Activated CD8-positive, alpha-beta memory T cell treated with anti-CD3 and anti-CD28 coated beads, Interleukin-2, amount 10 ng/mL, durations not matched to agents 7 days and 5 days (primary cell): ENCODE measurements around the gene COL7A1. TPM values are rescaled to one million over a fixed set of nuclear protein-coding genes. Genes with fewer than 3 reads are reported as not detected.
A peak's percentile ranks its signal among the peaks of the same experiment; 100 is the strongest.

ENCODE experiments used
- ATAC-seq: fragments of 150-1000 bp; cut with Tn5 transposase; one replicate; pipeline ENCODE4 v1.10.0; 2021; ENCODE audit warnings: moderate library complexity
- CTCF ChIA-PET: fragments of 350-600 bp; sonication (Branson Sonifier 250); formaldehyde crosslinking; loops from one replicate; lab custom pipeline; 2021; ENCODE audit warnings: antibody characterized with exemption; lab: Charles Lee
- DNase-seq: peaks from one replicate; pipeline ENCODE4 v3.0.0-alpha.2; 2020
- H3K27ac Mint-ChIP-seq: one replicate; pipeline ENCODE4 v1.8.0; 2021; ENCODE audit warnings: mild to moderate bottlenecking, mixed read lengths
- H3K27me3 Mint-ChIP-seq: one replicate; pipeline ENCODE4 v1.8.0; 2021; ENCODE audit warnings: mixed read lengths
- H3K36me3 Mint-ChIP-seq: one replicate; pipeline ENCODE4 v1.8.0; 2021; ENCODE audit warnings: mild to moderate bottlenecking, mixed read lengths
- H3K4me1 Mint-ChIP-seq: one replicate; pipeline ENCODE4 v1.8.0; 2021; ENCODE audit warnings: mixed read lengths
- H3K4me3 Mint-ChIP-seq: one replicate; pipeline ENCODE4 v1.8.0; 2021; ENCODE audit warnings: mild to moderate bottlenecking, moderate library complexity, mixed read lengths
- H3K9me3 Mint-ChIP-seq: one replicate; pipeline ENCODE4 v1.8.0; 2022; ENCODE audit warnings: low read depth, mixed read lengths
- total RNA-seq, 2 experiments: library from RNA; stranded (reverse); gene quantifications; one replicate each; pipeline ENCODE4 v1.2.3, GENCODE V29; 2021

Gene COL7A1
- total RNA-seq, 2 experiments from 2014 or later: 1.1 TPM

DNA sequence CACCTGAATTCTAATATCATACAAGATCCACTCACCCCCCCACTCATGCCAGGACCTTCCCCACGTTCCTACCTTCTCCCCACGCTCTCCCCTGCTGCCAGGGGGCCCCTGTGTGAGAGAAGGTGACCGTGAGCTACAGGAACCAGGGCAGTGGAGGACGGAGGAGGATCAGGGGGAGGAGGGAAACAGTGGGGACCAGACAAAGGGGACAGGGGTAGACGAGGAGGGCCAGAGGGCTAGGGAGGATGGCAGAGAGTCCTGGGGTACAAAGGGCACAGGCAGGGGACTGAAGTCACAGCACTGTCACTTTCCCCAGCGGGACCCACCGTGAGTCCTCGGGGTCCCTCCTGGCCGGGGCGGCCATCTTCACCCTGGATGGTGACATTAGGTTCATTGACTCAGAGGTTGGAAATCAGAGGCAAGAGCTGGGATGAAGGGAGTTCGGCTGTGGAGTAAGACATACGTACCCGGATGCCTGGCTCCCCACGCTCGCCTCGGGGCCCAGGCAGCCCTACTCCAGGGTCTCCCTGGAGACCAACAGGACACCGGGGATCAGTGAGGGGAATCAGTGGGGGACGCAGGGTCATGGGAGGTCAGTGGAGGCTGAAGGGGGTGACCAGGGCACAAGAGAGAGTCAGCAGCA, 25.2 kb downstream of the COL7A1 start:
- no peak overlapping the region for H3K4me3 Mint-ChIP-seq
- no peaks in the 10 kb centered on the region for H3K36me3 Mint-ChIP-seq
- CTCF ChIA-PET: interaction anchor here (1.1 kb wide), 1 partner anchor 14 kb away, joined by 3 read pairs; no protein-coding TSS in a partner anchor
- no peaks in the 10 kb centered on the region for H3K27me3 Mint-ChIP-seq
- H3K4me1 Mint-ChIP-seq: peaks cover 13% of the 10 kb centered on the region
- H3K27ac Mint-ChIP-seq: no peak overlapping the region
- ATAC-seq: no peak
- no peak for DNase-seq
- no peaks in the 10 kb centered on the region for H3K9me3 Mint-ChIP-seq

DNA sequence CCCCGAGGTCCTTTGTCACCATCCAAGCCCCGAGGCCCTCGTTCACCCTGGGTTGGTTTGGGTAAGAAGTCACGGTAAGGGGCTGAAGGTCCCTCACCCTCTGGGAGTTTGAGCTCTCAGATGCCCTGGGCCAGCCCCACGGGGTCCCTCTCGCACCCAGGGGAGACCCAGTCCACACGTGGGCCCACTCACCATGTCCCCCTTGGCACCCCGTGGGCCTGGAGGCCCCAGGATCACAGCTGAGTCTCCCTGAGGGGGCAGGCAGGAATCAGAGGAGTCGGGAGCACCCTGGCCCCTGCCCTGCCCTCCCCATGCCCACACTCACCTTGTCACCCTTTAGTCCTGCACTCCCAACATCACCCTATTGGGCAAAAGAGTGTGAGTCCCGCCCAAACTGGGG, 25.7 kb downstream of the COL7A1 start:
- CTCF ChIA-PET: interaction anchor here (1.1 kb wide), 1 partner anchor 14 kb away, joined by 3 read pairs; no protein-coding TSS in a partner anchor
- no peaks in the 10 kb centered on the region for H3K27me3 Mint-ChIP-seq
- peaks cover 13% of the 10 kb centered on the region for H3K4me1 Mint-ChIP-seq
- DNase-seq (no peak), ATAC-seq (no peak)
- no peaks in the 10 kb centered on the region for H3K36me3 Mint-ChIP-seq
- no peaks in the 10 kb centered on the region for H3K9me3 Mint-ChIP-seq
- H3K4me3 Mint-ChIP-seq: no peak overlapping the region
- no peak overlapping the region for H3K27ac Mint-ChIP-seq

DNA sequence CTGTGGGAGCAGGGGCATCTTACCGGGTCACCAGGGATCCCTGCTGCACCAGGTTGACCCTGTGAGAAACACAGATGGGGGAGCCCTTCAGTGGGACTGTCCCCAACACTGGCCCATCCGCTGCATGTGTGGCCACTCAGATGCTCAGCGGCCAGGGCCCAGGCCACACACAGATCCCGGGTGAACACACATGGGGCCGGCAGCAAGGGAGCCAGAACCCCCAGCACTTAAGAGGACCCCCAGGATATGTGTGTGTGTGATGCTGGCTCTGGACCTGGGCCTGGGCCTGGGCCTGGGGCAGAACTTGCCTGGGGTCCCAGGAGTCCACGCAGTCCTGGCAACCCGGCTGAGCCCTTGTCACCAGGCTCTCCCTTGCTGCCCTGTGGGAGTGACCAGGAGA, 26.7 kb downstream of the COL7A1 start:
- DNase-seq: no peak
- peaks cover 21% of the 10 kb centered on the region for H3K4me1 Mint-ChIP-seq
- no peaks in the 10 kb centered on the region for H3K27me3 Mint-ChIP-seq
- H3K4me3 Mint-ChIP-seq: no peak overlapping the region
- H3K36me3 Mint-ChIP-seq: no peaks in the 10 kb centered on the region
- H3K27ac Mint-ChIP-seq: no peak overlapping the region
- CTCF ChIA-PET: interaction anchor here (2.7 kb wide), 1 partner anchor 10 kb away, joined by 12 read pairs; no protein-coding TSS in a partner anchor
- no peak for ATAC-seq
- no peaks in the 10 kb centered on the region for H3K9me3 Mint-ChIP-seq

DNA sequence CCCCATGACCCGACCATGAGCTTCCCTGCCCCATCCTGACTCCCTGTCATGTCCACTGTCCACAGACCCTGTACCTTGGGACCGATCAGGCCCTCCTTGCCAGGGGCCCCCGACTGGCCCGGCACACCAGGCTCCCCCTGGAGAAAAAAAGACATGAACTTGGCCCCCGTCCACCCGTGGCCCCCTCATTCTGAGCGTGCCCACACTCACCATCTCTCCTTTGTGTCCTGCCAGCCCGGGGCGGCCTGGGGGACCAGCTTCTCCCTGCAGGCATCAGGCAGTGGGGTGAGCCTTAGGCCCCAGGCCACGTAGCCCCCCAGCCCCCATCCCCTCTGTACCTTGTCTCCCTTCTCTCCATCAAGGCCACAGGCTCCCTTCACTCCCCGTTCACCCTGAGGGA, 27.6 kb downstream of the COL7A1 start:
- Mint-ChIP-seq H3K4me1 (peaks cover 27% of the 10 kb centered on the region), H3K4me3 (no peak overlapping the region), H3K36me3 (no peaks in the 10 kb centered on the region), H3K9me3 (no peaks in the 10 kb centered on the region), H3K27me3 (no peaks in the 10 kb centered on the region), H3K27ac (no peak overlapping the region)
- no peak for DNase-seq
- no peak for ATAC-seq
- CTCF ChIA-PET: interaction anchor here (2.7 kb wide), 1 partner anchor 9 kb away, joined by 12 read pairs; no protein-coding TSS in a partner anchor

DNA sequence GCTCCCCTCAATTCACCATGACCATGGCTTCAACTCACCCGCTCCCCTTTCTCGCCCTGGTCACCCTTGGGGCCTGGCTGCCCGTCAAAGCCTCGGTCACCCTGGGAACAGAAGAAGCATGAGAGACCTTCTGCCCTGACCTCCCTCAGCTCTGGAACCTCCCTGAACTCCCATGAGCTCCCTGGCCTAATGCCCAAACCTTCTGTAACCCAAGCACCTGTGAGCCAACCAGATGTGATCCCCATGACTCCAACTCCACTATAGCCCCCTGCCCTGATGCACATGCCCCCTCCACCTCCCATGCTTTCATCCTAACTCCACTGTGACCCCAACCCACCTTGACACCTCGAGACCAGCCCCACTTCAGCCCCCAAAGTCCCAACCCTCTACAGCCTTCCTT, 28.0 kb downstream of the COL7A1 start:
- Mint-ChIP-seq H3K36me3 (no peaks in the 10 kb centered on the region), H3K4me1 (peaks cover 27% of the 10 kb centered on the region), H3K27me3 (no peaks in the 10 kb centered on the region), H3K4me3 (no peak overlapping the region), H3K27ac (no peak overlapping the region), H3K9me3 (no peaks in the 10 kb centered on the region)
- CTCF ChIA-PET: interaction anchor here (2.7 kb wide), 1 partner anchor 9 kb away, joined by 12 read pairs; no protein-coding TSS in a partner anchor
- DNase-seq (no peak), ATAC-seq (no peak)

DNA sequence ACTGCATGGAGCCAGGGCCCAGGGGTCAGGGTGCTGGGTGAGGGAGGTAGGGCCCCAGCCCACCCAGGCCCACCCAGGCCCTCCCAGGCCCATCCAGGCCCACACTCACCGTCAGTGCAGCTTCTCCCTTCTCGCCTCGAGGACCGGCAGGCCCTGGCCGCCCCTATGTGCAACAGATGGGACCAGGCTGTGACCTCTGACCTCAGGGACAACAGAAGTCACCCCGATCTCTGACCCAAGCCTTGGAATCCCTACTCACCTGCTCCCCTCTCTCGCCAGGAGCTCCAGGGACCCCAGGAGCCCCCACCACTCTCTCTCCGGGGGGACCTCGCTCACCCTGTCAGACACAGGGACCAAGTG, 28.7 kb downstream of the COL7A1 start:
- H3K4me1 Mint-ChIP-seq: peaks cover 27% of the 10 kb centered on the region
- peak overlapping the region; percentile 18 for H3K27ac Mint-ChIP-seq
- no peaks in the 10 kb centered on the region for H3K36me3 Mint-ChIP-seq
- H3K9me3 Mint-ChIP-seq: no peaks in the 10 kb centered on the region
- no peak overlapping the region for H3K4me3 Mint-ChIP-seq
- CTCF ChIA-PET: interaction anchor here (0.5 to 2.7 kb wide), 3 partner anchors 8 to 259 kb away, joined by 3 to 12 read pairs (median 3); partner anchors contain the start of gene PFKFB4
- no peaks in the 10 kb centered on the region for H3K27me3 Mint-ChIP-seq
- ATAC-seq: no peak
- no peak for DNase-seq

DNA sequence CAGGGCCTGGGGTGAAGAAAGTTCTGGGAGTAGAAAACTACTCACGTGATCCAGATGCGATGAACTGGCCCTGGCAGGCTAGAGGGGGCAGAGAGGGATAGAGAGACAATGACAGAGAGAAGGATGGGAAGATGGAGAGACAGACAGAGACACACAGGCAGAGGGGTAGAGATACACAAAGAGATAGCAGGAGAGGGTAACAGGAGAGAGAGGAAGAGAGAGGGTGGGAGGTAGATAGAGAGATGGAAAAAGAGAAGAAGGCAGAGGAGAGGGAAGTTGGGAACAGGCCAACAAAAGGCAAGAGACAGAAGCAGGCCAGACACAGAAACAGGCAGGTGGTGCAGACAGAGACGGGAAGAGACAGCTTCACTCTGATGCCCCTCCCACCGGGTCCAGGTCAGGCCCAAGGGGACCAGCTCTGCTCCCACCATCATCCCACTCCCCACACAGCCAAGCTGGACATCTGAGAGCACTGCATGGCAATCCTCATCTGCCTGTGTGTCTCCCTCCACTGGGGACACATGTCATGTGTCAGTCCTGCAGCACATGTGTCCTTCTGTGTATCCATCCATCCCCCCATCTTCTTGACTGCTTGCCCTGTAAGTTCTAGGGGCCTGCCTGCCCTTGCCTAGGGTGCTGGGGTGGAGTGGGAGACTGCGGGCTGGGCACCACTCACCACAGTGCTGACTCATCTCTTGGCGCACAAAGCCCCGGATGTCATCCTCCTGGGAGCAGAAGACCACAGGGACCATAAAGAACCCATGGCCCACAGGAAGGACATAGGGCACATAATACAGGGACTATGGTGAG, 29.3 kb downstream of the COL7A1 start:
- CTCF ChIA-PET: interaction anchor here (0.5 to 2.7 kb wide), 3 partner anchors 7 to 258 kb away, joined by 3 to 12 read pairs (median 3); partner anchors contain the start of gene PFKFB4

DNA sequence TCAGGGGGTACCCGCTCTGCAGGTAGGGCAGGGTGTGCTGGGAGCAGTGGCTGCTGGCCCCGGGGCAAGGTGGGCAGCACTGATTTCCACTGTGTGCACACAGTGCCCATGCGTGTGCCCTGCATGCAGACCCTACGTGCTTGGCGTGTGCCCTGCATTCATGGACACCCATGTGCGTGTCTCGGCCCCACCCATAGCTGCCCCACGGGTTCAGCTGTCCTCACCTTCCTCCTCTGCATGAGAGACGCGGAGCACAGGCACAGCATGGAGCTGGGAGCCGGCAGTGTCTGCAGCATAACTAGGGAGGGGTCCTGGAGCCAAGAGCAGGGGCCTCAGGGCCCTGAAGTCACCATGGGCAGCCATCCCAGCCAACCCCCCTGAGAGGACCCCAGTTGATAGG, 29.9 kb downstream of the COL7A1 start:
- H3K36me3 Mint-ChIP-seq: no peaks in the 10 kb centered on the region
- no peak overlapping the region for H3K27ac Mint-ChIP-seq
- no peaks in the 10 kb centered on the region for H3K27me3 Mint-ChIP-seq
- no peak for DNase-seq
- CTCF ChIA-PET: interaction anchor here (0.9 kb wide), 1 partner anchor 8 kb away, joined by 3 read pairs; the partner anchor contains the start of gene PFKFB4
- ATAC-seq: no peak
- H3K9me3 Mint-ChIP-seq: no peaks in the 10 kb centered on the region
- peaks cover 38% of the 10 kb centered on the region for H3K4me1 Mint-ChIP-seq
- H3K4me3 Mint-ChIP-seq: no peak overlapping the region

More for the DNA sequence above, 29.3 kb downstream of the COL7A1 start:
- Mint-ChIP-seq H3K4me3 (no peak overlapping the region), H3K4me1 (peaks cover 32% of the 10 kb centered on the region), H3K27me3 (no peaks in the 10 kb centered on the region), H3K36me3 (no peaks in the 10 kb centered on the region), H3K9me3 (no peaks in the 10 kb centered on the region), H3K27ac (peak overlapping the region; percentile 48)
- DNase-seq: peak; percentile 64
- ATAC-seq: peak; percentile 49

DNA sequence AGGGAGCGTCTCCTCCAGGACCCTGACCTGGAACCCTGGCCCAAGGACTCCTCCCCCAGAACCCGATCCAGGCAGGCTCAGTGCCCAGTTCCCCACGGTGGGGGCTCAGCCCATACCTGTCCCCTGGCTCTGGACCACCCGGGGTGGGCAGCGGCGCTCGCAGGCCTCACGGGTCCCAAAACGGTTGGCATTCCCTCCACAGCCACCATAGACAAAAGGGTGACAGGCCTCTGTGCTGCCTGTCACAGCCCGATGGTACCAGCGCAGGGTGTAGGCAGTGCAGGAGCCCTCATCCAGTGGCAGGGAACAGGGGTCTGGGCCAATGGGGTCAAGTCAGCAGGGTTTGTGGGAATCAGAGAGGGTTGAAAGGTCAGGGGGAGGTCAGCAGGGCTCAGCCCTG, 30.5 kb downstream of the COL7A1 start:
- DNase-seq (no peak), ATAC-seq (no peak)
- Mint-ChIP-seq H3K4me3 (no peak overlapping the region), H3K4me1 (peaks cover 43% of the 10 kb centered on the region), H3K36me3 (no peaks in the 10 kb centered on the region), H3K27me3 (no peaks in the 10 kb centered on the region), H3K27ac (no peak overlapping the region), H3K9me3 (no peaks in the 10 kb centered on the region)
- CTCF ChIA-PET: no interaction called here

DNA sequence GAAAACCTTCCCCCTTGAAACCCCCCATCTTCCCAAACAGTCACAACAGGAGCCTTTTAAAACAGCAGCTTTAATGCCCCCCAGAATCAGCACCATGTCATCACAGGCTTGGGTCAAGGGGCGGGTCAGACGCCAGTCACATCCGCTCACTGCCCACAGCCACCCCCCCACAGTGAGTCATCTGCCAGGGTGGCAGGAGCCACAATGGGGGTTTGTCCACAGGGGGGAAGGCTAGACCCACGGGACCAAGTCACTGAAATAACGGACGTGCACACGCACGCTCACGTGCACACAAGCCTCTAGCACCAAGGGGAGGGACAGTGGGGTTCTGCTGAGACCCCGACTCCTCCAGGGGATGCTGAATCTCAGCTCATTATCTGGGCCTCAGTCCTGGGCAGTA, 31.1 kb downstream of the COL7A1 start:
- Mint-ChIP-seq H3K9me3 (no peaks in the 10 kb centered on the region), H3K27ac (peak overlapping the region; percentile 54), H3K4me1 (peaks cover 46% of the 10 kb centered on the region), H3K4me3 (no peak overlapping the region), H3K27me3 (no peaks in the 10 kb centered on the region), H3K36me3 (no peaks in the 10 kb centered on the region)
- ATAC-seq (peak; percentile 55), DNase-seq (peak; percentile 78)
- CTCF ChIA-PET: interaction anchor here (0.6 to 1.4 kb wide), 3 partner anchors 128 to 289 kb away, joined by 3 to 6 read pairs (median 4); no protein-coding TSS in a partner anchor

DNA sequence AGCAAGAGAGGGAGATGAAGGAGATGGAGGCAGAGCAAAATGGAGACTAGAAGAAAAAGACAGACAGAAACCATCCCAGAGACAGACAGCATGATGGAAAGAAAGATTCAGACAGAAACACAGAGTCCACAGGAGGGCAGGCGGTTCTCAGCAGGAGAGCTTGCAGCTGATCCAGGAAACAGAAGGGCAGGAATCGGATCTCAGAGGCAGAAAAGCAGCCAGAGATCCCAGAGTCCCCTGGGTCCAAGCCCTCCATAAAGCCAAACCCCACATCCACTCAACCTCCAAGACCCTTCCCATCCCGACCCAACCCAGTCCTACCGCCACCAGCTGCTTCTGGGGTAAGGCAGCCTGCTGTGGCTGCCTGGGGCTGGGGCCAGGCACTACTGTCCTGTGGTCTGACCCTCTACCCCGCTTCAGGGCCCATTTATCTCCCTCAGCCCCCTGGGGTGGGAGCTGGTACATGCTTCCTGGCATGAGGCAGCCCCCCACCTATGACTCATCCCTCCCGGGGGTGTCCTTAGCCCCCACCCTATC, 31.7 kb downstream of the COL7A1 start, which contains the start of gene UCN2:
TSS of gene UCN2 (minus strand) at position 400 of the 537 bp plus-strand sequence. CDS start 657 bp downstream, outside the sequence.
- CTCF ChIA-PET: interaction anchor here (1.3 to 2.5 kb wide), 3 partner anchors 15 to 163 kb away, joined by 4 to 7 read pairs (median 6); no protein-coding TSS in a partner anchor
- H3K27me3 Mint-ChIP-seq: no peaks in the 10 kb centered on the region
- peaks cover 52% of the 10 kb centered on the region for H3K4me1 Mint-ChIP-seq
- H3K36me3 Mint-ChIP-seq: no peaks in the 10 kb centered on the region
- H3K27ac Mint-ChIP-seq: peak within 1 kb of the TSS; percentile 54
- H3K9me3 Mint-ChIP-seq: no peaks in the 10 kb centered on the region
- DNase-seq (no peak), ATAC-seq (no peak)
- no peak within 1 kb of the TSS for H3K4me3 Mint-ChIP-seq

DNA sequence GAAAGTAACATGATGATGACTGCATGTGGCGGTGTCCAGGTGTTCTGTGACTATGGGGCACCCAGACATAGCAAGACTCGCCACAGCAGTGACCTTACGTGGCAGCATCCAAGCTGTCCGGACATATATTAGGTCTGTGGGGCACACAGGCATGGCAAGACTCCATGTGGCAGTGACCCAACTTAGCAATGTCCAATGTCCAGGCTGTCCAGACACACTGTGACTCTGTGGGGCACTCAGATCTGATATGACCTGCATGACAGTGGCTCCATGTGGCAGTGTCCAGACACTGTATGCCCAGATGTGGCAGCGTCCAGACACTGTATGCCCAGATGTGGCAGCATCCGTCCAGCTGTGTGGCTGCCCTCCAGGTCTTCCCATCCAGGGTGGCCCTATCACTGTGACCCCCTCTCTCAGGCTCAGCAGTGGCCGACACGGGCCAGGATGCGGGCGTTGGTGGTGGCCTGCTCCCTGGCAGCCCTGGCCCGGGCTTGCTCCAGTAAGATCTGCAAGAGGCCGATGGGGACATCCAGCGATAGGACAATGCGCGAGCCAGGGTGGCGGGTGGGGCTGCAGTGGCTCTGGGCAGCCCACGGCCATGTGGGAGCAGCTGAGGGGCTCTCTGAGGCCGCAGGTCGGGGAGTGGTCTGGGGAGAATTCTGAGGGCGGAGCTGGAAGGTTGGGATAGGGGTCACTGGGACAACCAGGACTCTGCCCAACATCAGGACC, 32.6 kb downstream of the COL7A1 start:
- Mint-ChIP-seq H3K4me3 (no peak overlapping the region), H3K9me3 (no peaks in the 10 kb centered on the region), H3K27ac (no peak overlapping the region), H3K4me1 (peaks cover 57% of the 10 kb centered on the region), H3K27me3 (no peaks in the 10 kb centered on the region), H3K36me3 (no peaks in the 10 kb centered on the region)
- ATAC-seq (no peak), DNase-seq (no peak)
- CTCF ChIA-PET: interaction anchor here (2.5 kb wide), 1 partner anchor 14 kb away, joined by 7 read pairs; no protein-coding TSS in a partner anchor
